Measurements from ENCODE around the gene DERA. TPM values are rescaled to one million over a fixed set of nuclear protein-coding genes. Genes with fewer than 3 reads are reported as not detected.
A peak's percentile ranks its signal among the peaks of the same experiment; 100 is the strongest.
"Not testable (repeated sequence)": the region's sequence is repeated elsewhere in the genome, so short reads cannot be mapped to it uniquely, and the experiment has no call there.

The DERA gene
- total and polyA plus RNA-seq, 5 donors = 14.8 to 17.4 (median 16.2) TPM

- no peaks in the 10 kb centered on the region for H3K4me1 ChIP-seq (ENCODE audit: control insufficient read depth, insufficient read depth, low read length)
- H3K4me3 ChIP-seq (ENCODE audit: low read length) = no peak overlapping the region
- ATAC-seq (no peak), DNase-seq (no peak)
- H3K9me3 ChIP-seq (ENCODE audit: control insufficient read depth, low read length) = peaks cover 2% of the 10 kb centered on the region
- H3K27ac ChIP-seq (ENCODE audit: low read length) = no peak overlapping the region
- 94% methylated on average over 1 of the region's 1 CpG for WGBS
- H3K27me3 ChIP-seq (ENCODE audit: control insufficient read depth, insufficient read depth) = no peaks in the 10 kb centered on the region
- intact Hi-C loops (cut with DNase I) = no loop called here
Observed at GRCh38 chr12:16043480-16043879, 132.3 kb downstream of the DERA start.

GRCh38 chr12:16046266-16046665, 135.1 kb downstream of the DERA start:
- H3K27ac ChIP-seq (ENCODE audit: low read length) = no peak overlapping the region
- 93% methylated on average over 1 of the region's 1 CpG for WGBS
- intact Hi-C loops (cut with DNase I) = no loop called here
- peaks cover 2% of the 10 kb centered on the region for H3K9me3 ChIP-seq (ENCODE audit: control insufficient read depth, low read length)
- DNase-seq (no peak), ATAC-seq (no peak)
- no peaks in the 10 kb centered on the region for H3K27me3 ChIP-seq (ENCODE audit: control insufficient read depth, insufficient read depth)
- no peaks in the 10 kb centered on the region for H3K4me1 ChIP-seq (ENCODE audit: control insufficient read depth, insufficient read depth, low read length)
- H3K4me3 ChIP-seq (ENCODE audit: low read length) = no peak overlapping the region

DNA sequence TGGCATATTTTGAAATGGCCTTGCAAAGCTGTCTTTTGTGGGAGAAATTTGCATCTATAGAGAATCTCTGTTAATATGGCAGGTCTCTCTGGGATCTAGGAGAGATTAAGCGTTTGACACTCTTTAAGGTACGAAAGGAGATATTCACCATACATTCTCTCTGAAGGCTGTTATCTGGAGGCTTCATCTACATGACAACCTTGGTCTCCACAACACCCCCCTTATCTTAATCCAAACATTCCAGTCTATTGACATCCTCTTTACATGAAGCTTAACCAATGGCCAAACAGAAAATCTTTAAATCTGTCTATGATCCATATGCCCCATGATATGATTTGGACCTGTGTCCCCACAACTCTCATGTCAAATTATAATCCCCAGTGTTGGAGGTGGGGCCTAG, 137.4 kb downstream of the DERA start:
- intact Hi-C loops (cut with DNase I) = no loop called here
- no peak overlapping the region for H3K4me3 ChIP-seq (ENCODE audit: low read length)
- 83% methylated on average over 2 of the region's 2 CpGs for WGBS
- H3K27me3 ChIP-seq (ENCODE audit: control insufficient read depth, insufficient read depth) = no peaks in the 10 kb centered on the region
- no peak for ATAC-seq
- peaks cover 2% of the 10 kb centered on the region for H3K9me3 ChIP-seq (ENCODE audit: control insufficient read depth, low read length)
- no peaks in the 10 kb centered on the region for H3K4me1 ChIP-seq (ENCODE audit: control insufficient read depth, insufficient read depth, low read length)
- H3K27ac ChIP-seq (ENCODE audit: low read length) = no peak overlapping the region
- DNase-seq = no peak

- Histone ChIP-seq H3K9me3 (ENCODE audit: control insufficient read depth, low read length) (no peaks in the 10 kb centered on the region), H3K27ac (ENCODE audit: low read length) (no peak overlapping the region), H3K4me1 (ENCODE audit: control insufficient read depth, insufficient read depth, low read length) (no peaks in the 10 kb centered on the region), H3K27me3 (ENCODE audit: control insufficient read depth, insufficient read depth) (no peaks in the 10 kb centered on the region), H3K4me3 (ENCODE audit: low read length) (no peak overlapping the region)
- DNase-seq (no peak), ATAC-seq (no peak)
- WGBS = 87% methylated on average over 6 of the region's 6 CpGs
- intact Hi-C loops (cut with DNase I) = no loop called here
Observed at GRCh38 chr12:16056910-16057309, 145.8 kb downstream of the DERA start.

DNA sequence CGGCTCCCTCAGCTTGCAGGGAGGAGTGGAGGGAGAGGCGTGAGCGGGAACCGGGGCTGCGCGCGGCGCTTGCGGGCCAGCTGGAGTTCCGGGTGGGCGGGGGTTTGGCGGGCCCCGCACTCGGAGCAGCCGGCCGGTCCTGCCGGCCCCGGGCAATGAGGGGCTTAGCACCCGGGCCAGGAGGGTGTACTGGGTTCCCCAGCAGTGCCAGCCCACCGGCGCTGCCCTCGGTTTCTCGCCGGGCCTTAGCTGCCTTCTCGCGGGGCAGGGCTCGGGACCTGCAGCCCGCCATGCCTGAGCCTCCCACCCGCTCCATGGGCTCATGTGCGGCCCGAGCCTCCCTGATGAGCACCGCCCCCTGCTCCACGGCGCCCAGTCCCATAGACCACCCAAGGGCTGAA, 146.2 kb downstream of the DERA start:
- H3K27ac ChIP-seq (ENCODE audit: low read length); H3K4me1 ChIP-seq (ENCODE audit: control insufficient read depth, insufficient read depth, low read length); ATAC-seq; H3K27me3 ChIP-seq (ENCODE audit: control insufficient read depth, insufficient read depth); intact Hi-C loops (cut with DNase I); H3K9me3 ChIP-seq (ENCODE audit: control insufficient read depth, low read length); H3K4me3 ChIP-seq (ENCODE audit: low read length): not testable (repeated sequence)
- 91% methylated on average over 34 of the region's 34 CpGs for WGBS
- peak in 2 of 3 donors; percentile 36 to 41 for DNase-seq

- WGBS = 91% methylated on average over 1 of the region's 1 CpG
Observed at GRCh38 chr12:16062611-16063010, 151.5 kb downstream of the DERA start.

GRCh38 chr12:16063726-16064125, 152.6 kb downstream of the DERA start:
- ATAC-seq = no peak
- intact Hi-C loops (cut with DNase I) = no loop called here
- no peaks in the 10 kb centered on the region for H3K4me1 ChIP-seq (ENCODE audit: control insufficient read depth, insufficient read depth, low read length)
- H3K9me3 ChIP-seq (ENCODE audit: control insufficient read depth, low read length) = no peaks in the 10 kb centered on the region
- no peak for DNase-seq
- no peak overlapping the region for H3K27ac ChIP-seq (ENCODE audit: low read length)
- H3K4me3 ChIP-seq (ENCODE audit: low read length) = no peak overlapping the region
- WGBS = 90% methylated on average over 1 of the region's 1 CpG
- H3K27me3 ChIP-seq (ENCODE audit: control insufficient read depth, insufficient read depth) = no peaks in the 10 kb centered on the region

More at GRCh38 chr12:16062611-16063010, 151.5 kb downstream of the DERA start:
- no peaks in the 10 kb centered on the region for H3K27me3 ChIP-seq (ENCODE audit: control insufficient read depth, insufficient read depth)
- DNase-seq (no peak), ATAC-seq (no peak)
- H3K9me3 ChIP-seq (ENCODE audit: control insufficient read depth, low read length) = no peaks in the 10 kb centered on the region
- no peak overlapping the region for H3K4me3 ChIP-seq (ENCODE audit: low read length)
- intact Hi-C loops (cut with DNase I) = no loop called here
- H3K27ac ChIP-seq (ENCODE audit: low read length) = no peak overlapping the region
- no peaks in the 10 kb centered on the region for H3K4me1 ChIP-seq (ENCODE audit: control insufficient read depth, insufficient read depth, low read length)

GRCh38 chr12:16070113-16070512, 159.0 kb downstream of the DERA start:
- Histone ChIP-seq H3K4me1 (ENCODE audit: control insufficient read depth, insufficient read depth, low read length) (no peaks in the 10 kb centered on the region), H3K27me3 (ENCODE audit: control insufficient read depth, insufficient read depth) (peaks cover 3% of the 10 kb centered on the region), H3K9me3 (ENCODE audit: control insufficient read depth, low read length) (no peaks in the 10 kb centered on the region), H3K27ac (ENCODE audit: low read length) (no peak overlapping the region), H3K4me3 (ENCODE audit: low read length) (no peak overlapping the region)
- WGBS = 52% methylated on average over 5 of the region's 5 CpGs
- intact Hi-C loops (cut with DNase I) = no loop called here
- ATAC-seq (no peak), DNase-seq (no peak)

DNA sequence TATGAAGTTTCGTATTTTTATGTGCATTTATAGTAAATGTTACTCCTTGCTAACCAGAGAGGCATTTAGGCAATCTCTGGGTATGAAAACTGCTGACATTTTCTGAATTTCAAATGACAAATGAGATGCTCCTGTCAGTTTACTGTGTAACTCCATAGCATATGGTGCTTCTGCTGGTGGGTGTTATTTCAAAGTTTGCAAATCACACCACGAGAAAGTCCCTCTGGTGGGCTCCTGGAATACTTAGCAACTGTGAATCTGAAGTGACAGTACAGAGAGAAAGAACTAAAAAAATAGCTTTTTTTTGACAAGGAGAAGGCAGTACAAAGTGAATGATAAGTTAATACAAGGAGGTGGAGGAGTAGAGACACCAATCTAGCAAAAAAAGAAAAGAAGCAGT, 161.5 kb downstream of the DERA start:
- 80% methylated on average over 2 of the region's 2 CpGs for WGBS
- intact Hi-C loops (cut with DNase I) = no loop called here

DNA sequence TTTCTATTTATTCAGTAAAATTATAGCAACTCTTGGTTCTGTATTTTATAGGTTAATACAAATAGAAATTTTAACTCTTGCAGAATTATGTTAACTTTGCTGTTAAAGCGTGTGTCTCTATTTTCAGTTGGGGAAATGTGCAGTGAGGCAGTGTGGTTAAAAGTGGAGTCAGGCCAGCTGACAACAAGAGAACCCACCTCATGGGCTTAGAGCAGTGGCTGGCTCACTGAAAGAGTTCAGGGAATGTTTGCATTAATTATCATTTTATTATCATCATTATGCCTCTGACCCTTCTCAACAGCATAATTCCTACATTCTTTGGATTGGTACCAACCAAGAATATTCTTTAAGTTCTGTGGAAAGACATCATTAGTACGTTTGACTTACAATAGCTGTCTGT, 163.8 kb downstream of the DERA start:
- H3K27ac ChIP-seq (ENCODE audit: low read length) = no peak overlapping the region
- WGBS = 67% methylated on average over 2 of the region's 2 CpGs
- H3K27me3 ChIP-seq (ENCODE audit: control insufficient read depth, insufficient read depth) = peaks cover 3% of the 10 kb centered on the region
- intact Hi-C loops (cut with DNase I) = no loop called here
- H3K9me3 ChIP-seq (ENCODE audit: control insufficient read depth, low read length) = no peaks in the 10 kb centered on the region
- H3K4me3 ChIP-seq (ENCODE audit: low read length) = no peak overlapping the region
- DNase-seq (no peak), ATAC-seq (no peak)
- no peaks in the 10 kb centered on the region for H3K4me1 ChIP-seq (ENCODE audit: control insufficient read depth, insufficient read depth, low read length)

More for the DNA sequence above, 161.5 kb downstream of the DERA start:
- ATAC-seq (no peak), DNase-seq (no peak)
- Histone ChIP-seq H3K4me3 (ENCODE audit: low read length) (no peak overlapping the region), H3K27ac (ENCODE audit: low read length) (no peak overlapping the region), H3K27me3 (ENCODE audit: control insufficient read depth, insufficient read depth) (peaks cover 3% of the 10 kb centered on the region), H3K4me1 (ENCODE audit: control insufficient read depth, insufficient read depth, low read length) (no peaks in the 10 kb centered on the region), H3K9me3 (ENCODE audit: control insufficient read depth, low read length) (no peaks in the 10 kb centered on the region)

DNA sequence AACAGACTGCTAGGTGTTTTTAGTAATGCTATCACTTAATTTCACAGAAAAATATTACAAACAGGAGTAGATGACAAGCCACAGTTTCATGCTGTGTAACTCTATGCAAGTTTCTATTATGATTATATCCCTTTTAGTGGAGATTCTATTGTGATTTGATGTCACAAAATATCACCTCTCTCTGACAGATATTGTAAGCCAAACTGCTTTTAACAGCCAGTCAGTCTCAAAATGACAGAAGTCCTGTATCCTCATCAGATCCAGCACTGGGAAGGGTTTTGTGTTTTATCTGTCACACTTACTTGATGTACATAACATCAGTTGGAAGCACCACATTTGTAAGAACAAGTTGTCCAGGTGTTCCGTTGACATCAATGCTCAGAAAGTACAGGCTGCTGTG, 164.8 kb downstream of the DERA start:
- intact Hi-C loops (cut with DNase I) = no loop called here
- DNase-seq = no peak
- Histone ChIP-seq H3K9me3 (ENCODE audit: control insufficient read depth, low read length) (no peaks in the 10 kb centered on the region), H3K4me3 (ENCODE audit: low read length) (no peak overlapping the region), H3K27ac (ENCODE audit: low read length) (no peak overlapping the region), H3K27me3 (ENCODE audit: control insufficient read depth, insufficient read depth) (peaks cover 3% of the 10 kb centered on the region), H3K4me1 (ENCODE audit: control insufficient read depth, insufficient read depth, low read length) (no peaks in the 10 kb centered on the region)
- 82% methylated on average over 1 of the region's 1 CpG for WGBS
- no peak for ATAC-seq

DNA sequence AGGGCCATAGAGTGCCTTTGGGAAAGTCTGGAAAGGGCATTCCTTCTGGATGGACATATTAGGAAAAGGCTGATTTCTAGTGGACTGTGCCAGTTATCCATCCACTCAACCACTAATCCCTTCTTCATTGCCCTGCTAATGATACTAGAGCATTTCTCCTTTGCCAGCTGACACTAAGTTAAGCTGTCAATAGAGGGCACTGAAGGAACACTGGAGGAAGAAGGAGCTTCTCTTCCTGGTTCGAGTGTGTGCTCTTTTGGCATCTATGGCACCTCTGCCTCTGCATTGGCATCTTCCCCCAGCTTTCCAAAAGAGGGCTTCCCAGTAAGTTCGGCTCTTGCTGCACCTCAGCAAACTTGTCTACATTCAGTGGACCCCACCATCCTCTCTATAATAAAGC, 165.4 kb downstream of the DERA start:
- intact Hi-C loops (cut with DNase I) = no loop called here
- Histone ChIP-seq H3K9me3 (ENCODE audit: control insufficient read depth, low read length) (no peaks in the 10 kb centered on the region), H3K27ac (ENCODE audit: low read length) (no peak overlapping the region), H3K4me3 (ENCODE audit: low read length) (no peak overlapping the region), H3K27me3 (ENCODE audit: control insufficient read depth, insufficient read depth) (peaks cover 3% of the 10 kb centered on the region), H3K4me1 (ENCODE audit: control insufficient read depth, insufficient read depth, low read length) (no peaks in the 10 kb centered on the region)
- ATAC-seq = peak in 1 of 2 donors; percentile 50
- WGBS = 42% methylated on average over 2 of the region's 2 CpGs
- DNase-seq = no peak

All from right cardiac atrium (tissue), 5 donors.